Activated CD4-positive, CD25-positive, alpha-beta regulatory T cell (primary cell): ENCODE measurements around the gene ADARB2.

Source experiments
- DNase-seq, 4 experiments: peaks; one replicate each; lab custom pipeline; 2025; lab: John Stamatoyannopoulos, UW

ADARB2 gene

DNA sequence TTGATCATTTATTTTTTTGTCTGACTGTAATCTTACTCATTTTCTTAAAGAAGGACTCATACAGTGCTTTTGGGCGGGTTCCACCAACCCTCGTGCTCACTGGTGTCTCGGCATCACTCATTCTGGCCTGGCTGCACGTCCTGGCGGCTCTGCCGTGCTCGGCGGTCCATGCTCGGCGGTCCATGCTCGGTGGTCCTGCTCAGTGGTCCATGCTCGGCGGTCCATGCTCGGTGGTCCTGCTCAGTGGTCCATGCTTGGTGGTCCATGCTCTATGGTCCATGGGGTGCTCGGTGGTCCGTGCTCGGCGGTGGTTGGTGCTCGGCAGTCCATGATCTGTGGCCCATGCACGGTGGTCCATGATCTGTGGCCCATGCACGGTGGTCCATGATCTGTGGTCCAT is 608.7 kb downstream of the ADARB2 start:
- DNase-seq: no peak

DNA sequence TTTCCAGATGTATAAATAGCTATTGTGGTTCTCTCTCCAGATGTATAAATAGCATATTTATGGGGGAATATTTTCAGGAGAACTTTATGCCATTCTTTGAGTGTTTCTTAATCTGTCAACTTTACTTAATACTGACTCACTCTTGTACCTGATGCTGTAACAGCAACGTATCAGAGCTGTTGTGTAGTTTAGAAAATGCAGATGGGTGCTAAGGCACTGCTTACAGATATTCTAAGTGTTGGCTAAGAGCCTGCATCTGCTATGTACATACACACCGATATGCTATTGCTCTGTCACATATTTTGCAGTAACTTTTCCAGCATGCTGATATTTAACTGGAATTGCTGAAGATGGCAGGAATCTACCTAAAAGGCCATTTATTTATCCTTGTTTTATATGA is 609.2 kb downstream of the ADARB2 start:
- DNase-seq: no peak

DNA sequence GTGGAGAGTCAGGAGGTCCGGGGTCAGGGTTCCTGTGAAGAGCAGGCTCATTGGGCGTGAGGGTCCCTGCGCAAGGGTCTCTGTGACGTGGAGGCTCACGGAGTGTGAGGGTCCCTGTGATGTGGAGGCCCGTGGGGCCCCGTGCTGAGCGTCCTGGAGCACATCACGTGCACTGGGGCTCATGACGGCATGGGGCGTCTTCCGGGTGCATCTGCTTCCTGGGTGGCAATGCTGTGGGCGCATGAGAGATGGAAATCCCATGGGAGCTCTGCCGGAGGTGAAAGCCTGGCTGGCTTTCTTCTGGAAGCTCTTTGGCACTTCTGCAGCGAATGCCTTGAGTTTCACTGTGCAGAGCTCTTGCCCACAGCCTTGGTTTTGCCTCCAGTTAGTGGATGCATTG is 609.7 kb downstream of the ADARB2 start:
- DNase-seq: no peak
